HG03135 (cell line): Measurements from ENCODE around the gene GRB10.
"Not testable (repeated sequence)": the region's sequence is repeated elsewhere in the genome, so short reads cannot be mapped to it uniquely, and the experiment has no call there.

Experiments
- ATAC-seq: cut with Tn5 transposase; IDR thresholded peaks from one replicate; pipeline ENCODE4 v1.9.1; 2021; ENCODE audit warnings: mild to moderate bottlenecking, moderate library complexity; ENCODE audit not compliant: unreplicated experiment

The GRB10 gene

DNA sequence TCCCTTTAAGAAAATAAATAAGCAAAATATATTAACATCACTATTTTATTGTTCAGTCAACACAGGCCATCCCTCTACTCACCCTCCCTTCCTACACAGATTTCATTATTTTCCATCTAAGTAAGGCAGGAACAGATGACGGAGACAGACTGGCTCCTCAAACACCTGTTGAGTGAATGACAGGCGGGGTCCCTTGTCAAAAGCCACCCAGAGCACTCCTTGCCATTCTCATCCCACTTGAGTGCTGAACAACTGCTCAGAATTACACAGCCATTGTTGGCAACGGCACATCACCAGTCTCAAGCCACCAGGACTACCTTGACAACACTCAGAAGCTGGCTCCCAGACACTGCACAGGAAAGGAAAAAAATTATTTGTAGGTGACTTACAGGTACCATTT, 3.3 kb downstream of the GRB10 start:
- no peak for ATAC-seq

GRCh38 chr7:50778189-50778588, 4.5 kb downstream of the GRB10 start:
- no peak for ATAC-seq

- no peak for ATAC-seq
These were observed 6.9 kb downstream of the GRB10 start for GRCh38 chr7:50775836-50776235.

- ATAC-seq, result no peak
These were observed 7.5 kb downstream of the GRB10 start for GRCh38 chr7:50775231-50775630.

DNA sequence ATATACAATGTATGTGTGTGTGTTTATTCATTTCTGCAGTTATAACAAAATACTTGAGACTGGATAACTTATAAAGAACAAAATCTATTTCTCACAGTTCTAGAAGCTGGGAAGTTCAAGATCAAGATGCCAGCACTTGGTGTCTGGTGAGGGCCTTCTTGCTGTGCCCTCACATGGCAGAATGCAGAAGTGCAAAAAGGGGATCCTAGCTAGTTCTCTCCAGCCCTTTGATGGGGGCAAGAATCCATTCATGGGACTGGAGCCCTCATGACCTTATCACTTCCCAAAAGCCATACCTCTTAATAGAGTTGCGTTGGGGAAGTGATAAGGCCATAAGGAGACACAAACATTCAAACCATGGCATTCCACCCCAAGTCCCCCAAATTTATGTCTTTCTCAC, 8.4 kb downstream of the GRB10 start:
- ATAC-seq, result no peak

DNA sequence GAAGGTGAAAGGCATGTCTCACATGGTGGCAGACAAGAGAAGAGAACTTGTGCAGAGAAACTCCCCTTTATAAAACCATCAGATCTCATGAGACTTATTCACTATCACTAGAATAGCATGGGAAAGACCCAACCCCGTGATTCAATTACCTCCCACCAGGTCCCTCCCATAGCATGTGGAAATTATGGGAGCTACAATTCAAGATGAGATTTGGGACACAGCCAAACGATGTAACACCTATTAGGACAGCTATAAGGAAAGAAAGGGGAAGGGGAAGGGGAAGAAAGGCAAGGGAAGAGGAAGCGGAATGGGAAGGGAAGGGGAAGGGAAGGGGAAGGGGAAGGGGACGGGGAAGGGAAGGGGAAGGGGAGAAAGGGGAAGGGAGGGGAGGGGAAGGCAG, 9.6 kb downstream of the GRB10 start:
- not testable (repeated sequence) for ATAC-seq

DNA sequence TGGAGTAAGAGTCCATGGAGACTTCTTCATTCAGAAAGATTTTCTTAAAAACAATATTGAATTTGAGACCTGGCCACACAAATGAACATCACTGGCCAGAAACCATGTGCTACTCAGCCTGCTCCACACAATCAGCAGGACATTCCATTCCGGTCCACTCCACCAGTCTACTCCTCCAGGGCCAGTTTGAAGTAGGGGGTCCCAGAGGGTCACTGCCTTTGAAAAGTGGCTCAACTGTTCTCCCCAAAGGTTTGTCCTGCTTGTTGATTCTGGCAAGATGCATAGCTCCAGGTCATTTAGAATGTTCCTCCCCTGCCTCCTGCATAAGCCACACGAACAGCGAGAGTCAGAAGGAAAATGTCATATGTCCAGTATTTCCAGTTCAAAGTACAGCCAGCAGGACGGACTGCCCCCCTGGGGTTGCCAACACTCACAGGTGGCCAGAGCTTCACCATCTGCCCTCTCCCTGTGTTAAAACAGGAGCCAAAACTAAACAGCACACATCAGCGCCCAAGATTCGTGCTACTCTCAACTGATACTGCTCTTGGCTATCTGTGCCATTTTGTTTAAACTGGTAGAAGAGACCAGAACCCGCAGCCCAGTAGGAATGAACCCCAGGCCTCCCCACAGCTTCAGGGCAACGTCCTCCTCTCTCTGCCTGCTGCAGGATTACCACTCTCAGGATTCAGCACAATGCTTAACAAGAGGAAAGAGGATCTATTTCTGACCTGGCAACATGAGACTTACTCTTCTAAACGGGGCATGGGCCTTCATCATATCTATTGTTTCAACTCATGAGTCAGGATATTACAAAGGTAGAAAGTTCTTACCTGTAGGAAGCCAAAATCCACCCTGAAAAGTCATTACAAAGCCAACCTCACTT, 11.3 kb downstream of the GRB10 start:
- no peak for ATAC-seq

DNA sequence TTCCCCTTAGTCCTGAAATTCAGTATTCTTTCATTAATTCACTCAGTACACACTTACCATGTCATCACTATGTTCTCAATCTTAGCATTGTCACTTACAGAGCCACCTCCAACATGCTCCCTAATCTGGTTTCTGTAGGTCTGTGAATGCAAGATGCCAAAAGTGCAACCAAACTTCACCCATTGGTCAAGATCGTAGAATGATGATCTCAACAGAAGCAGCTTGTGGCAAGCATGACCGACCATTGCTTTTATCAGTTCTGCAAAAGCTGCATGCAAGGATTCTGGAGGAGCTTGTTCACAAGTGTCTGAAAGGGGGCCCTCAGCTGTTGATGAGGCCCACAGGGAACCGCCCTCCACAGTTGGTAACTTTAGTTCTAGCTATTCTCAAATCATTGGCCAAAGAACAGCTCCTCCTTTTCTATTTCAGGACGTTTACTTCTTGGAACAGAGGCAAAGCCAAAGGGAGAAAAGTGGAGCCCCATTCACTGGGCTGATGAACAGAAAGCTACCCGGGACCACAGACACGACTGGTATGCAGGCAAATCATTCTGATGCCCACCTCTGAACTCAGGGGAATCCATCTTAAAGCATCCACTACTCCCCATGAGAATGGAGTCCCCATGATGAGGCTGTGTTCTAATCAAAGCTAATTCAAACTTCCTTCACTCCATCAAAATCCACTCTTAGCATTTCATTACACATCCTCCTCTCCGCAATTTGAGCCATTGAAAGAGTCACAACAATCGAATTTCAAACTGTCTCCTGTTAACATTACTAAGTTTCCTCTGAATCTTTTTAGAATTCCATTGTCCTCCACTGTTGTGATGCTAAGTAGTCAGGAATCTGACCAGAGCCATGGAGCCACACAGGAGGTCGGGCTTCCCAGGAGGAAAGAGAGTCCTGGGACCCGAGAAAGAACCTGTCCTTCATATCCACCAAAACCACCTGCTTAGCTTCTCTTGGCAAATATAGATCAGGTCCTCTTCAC, 13.9 kb downstream of the GRB10 start:
- no peak for ATAC-seq

DNA sequence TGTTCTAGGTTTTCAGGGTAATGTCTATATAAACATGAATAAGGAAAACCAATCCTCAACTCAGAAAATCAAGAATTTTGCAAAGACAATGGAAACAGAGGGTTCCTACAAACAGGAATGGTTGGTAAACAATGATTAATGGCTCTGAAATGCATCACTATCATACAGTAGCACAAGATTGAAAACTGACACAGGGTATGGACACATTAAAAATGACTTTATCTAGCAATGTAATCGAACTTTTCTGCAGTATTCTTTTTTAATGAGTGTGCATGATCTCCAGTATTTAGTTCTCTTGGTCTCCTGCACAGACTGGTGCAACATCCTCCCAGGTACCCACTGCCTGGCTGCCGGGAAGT, 15.9 kb downstream of the GRB10 start:
- ATAC-seq, result no peak

- no peak for ATAC-seq
These were observed 16.4 kb downstream of the GRB10 start for GRCh38 chr7:50766106-50766848.

GRCh38 chr7:50762337-50762736, 20.4 kb downstream of the GRB10 start:
- no peak for ATAC-seq

- ATAC-seq, result no peak
These were observed 21.0 kb downstream of the GRB10 start for GRCh38 chr7:50761713-50762112.

DNA sequence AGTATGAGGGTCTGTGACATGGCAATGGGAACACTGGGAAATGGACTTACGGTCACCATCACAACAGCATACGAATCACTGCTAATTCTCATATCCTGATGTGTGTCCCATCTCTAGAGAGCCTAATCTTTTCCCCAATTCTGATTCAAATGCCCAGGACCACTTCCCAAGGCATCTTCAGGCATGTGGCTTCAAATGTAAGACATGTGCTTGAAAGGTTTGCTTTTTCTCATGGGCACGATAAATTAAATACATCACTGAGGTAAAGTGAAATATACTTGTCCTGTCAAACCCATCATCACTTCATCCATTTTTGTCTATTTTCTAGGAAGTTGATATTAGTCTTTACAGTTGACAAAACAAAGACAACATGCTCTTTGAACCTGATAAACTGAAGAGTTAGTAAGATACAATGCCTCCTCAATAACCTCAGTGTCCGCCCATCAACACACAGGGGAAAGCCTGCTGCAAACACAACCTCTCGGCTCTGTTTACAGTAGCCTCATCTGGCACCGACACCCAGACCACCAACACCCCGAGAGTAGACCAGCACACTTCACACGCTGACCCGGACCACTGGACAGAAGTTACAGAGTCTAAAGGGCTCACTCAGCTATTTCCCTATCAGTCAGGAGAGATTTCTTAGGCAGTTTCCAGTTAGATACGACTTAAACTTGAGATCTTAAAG, 24.8 kb downstream of the GRB10 start:
- no peak for ATAC-seq

DNA sequence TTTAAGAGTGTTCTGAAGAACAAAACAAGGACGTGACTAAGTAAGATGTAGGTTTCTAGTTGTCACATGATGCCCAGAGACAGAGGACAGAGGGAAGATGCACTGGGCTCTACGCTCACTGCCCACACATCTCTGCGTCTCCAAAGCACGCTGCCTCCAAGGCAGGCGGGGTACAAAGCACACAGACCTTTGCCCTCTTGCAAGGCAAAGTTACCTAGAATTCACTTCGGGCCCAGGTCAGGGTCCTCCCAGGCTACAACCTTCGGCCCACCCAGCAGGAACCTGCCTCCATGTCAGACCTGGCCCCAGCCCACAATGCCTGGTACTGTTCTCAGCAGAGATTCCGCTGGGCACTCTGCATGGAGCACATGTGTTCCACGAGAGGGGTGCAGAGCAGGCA, 26.5 kb downstream of the GRB10 start:
- no peak for ATAC-seq

GRCh38 chr7:50754684-50755083, 28.0 kb downstream of the GRB10 start:
- no peak for ATAC-seq

DNA sequence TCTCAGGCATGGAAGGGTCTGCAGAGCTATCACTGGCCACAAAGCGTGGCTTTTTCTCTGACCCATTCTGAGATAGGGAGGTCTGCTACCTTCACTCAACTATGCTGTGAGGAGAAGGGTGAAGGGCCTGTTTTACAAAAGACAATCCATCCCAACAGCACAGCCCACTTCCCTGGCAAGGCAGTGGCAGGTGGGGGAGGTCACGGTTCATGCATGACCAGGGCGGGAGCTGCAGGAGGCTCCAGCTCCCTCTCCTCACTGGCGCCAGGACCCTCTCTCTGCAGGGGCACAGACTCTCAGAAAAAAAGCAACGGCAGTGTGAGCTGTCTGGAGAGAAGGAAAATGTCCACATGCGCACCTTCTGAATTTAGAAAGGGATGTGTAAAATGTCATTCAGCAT, 28.5 kb downstream of the GRB10 start:
- ATAC-seq, result no peak

DNA sequence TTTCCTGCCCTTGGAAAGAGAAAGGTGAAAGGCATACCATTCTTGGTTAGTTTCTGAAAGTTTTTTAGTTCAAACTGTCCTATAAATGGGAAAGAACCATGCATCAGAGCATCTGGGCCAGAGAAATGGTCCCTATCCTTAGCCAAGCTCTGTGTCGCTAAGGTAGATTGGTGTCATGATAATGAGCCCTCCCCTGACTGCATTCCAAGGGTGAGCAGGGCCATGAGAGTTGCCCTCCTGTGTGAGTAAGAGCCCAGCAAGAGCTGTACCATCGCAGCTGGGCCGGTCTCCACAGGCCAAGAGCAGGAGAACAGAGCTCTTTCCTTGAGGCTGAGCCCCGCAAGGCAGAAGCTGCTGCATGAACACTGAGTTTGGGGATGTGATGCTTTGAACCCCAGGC, 30.3 kb downstream of the GRB10 start:
- ATAC-seq, result no peak

DNA sequence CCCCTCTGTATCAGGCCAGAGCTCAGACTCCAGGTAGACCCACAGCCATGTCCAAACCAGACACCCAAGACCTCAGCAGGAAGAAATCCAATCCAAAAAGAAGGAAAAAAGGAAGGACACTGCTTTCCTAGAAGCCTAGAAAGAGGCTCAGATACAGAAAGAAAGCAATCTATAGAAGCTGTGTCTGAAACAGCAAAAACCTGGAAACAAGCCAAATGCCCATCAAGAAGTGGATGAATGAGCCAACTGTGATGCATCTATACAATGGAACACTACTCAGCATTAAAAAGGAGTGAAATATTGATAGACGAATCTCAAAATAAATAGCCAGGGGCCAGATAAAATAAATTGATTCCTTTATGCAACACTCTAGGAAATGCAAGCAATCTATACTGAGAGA, 31.6 kb downstream of the GRB10 start:
- ATAC-seq, result no peak

- ATAC-seq, result no peak
These were observed 32.8 kb downstream of the GRB10 start for GRCh38 chr7:50749896-50750295.

DNA sequence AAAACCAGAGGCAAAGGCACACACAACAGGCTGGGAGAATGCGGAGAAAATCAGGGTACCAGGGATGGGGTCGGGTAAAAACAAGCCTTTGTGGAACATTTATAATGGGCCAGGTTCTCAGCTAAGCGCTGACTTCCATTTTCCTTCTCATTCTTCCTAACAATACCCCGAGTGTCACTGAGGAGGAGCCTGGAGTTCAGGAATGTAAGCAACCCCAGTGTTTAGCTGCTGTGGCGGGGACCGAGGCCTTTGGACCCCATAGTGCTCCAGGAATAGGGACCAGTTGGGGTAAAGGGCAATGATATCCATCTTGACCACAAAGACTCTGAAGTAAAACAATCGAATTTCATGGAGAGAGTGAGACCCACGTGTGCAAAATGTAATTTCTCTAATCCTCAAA, 34.2 kb downstream of the GRB10 start:
- ATAC-seq, result no peak

- ATAC-seq, result no peak
These were observed 36.9 kb downstream of the GRB10 start for GRCh38 chr7:50745835-50746234.
